H1 (cell line): Measurements from ENCODE around the gene ANXA6. TPM values are rescaled to one million over a fixed set of nuclear protein-coding genes. Genes with fewer than 3 reads are reported as not detected.

Source experiments
- CTCF ChIA-PET: fragments of 300-600 bp; sonication (Branson Sonifier 250); formaldehyde crosslinking; loops from one replicate; lab custom pipeline; 2021; ENCODE audit not compliant: partially characterized antibody; lab: Charles Lee
- POLR2A ChIA-PET: fragments of 300-600 bp; sonication (Branson Sonifier 250); formaldehyde crosslinking; loops from one replicate; lab custom pipeline; 2021; ENCODE audit warnings: inconsistent platforms; ENCODE audit not compliant: partially characterized antibody; lab: Charles Lee
- DNase-seq, 2 experiments: peaks; one replicate each; pipeline versions ENCODE4 v3.0.0 to v3.0.0-alpha.2; 2010 to 2022; ENCODE audit warnings: low spot score in 2 of 2, low read depth in 1 of 2, mixed read lengths in 1 of 2
- FAIRE-seq: peaks from 2 replicates; lab custom pipeline; 2011; peaks lifted over from hg19 to GRCh38; lab: Jason Lieb, UNC
- H2AFZ ChIP-seq: 2 replicates; pipeline ENCODE4 v1.8.1; 2012; ENCODE audit warnings: low read length, inconsistent platforms
- H2AK5ac ChIP-seq: 2 replicates; pipeline ENCODE4 v1.6.1; 2013; ENCODE audit warnings: low read depth, low read length
- H2BK120ac ChIP-seq: replicated peaks from 2 replicates; pipeline ENCODE3; 2013; ENCODE audit warnings: low read depth, low read length, inconsistent platforms
- H2BK12ac ChIP-seq: 2 replicates; pipeline ENCODE4 v1.6.1; 2013; ENCODE audit warnings: low read depth, low read length
- H2BK15ac ChIP-seq: 2 replicates; pipeline ENCODE4 v1.6.1; 2013; ENCODE audit warnings: low read length
- H2BK20ac ChIP-seq: 2 replicates; pipeline ENCODE4 v1.6.1; 2013; ENCODE audit warnings: low read length
- H2BK5ac ChIP-seq: 2 replicates; pipeline ENCODE4 v1.6.1; 2013; ENCODE audit warnings: low read depth, low read length
- H3K14ac ChIP-seq: 2 replicates; pipeline ENCODE4 v1.6.1; 2013; ENCODE audit warnings: inconsistent platforms; ENCODE audit not compliant: insufficient read length
- H3K18ac ChIP-seq: 2 replicates; pipeline ENCODE4 v1.6.1; 2013; ENCODE audit warnings: low read length; ENCODE audit errors: extremely low read depth
- H3K23ac ChIP-seq: 2 replicates; pipeline ENCODE4 v1.6.1; 2013; ENCODE audit warnings: inconsistent platforms; ENCODE audit not compliant: insufficient read length
- H3K23me2 ChIP-seq: 2 replicates; pipeline ENCODE4 v1.6.1; 2013; ENCODE audit warnings: low read depth, low read length
- H3K27ac ChIP-seq: 2 replicates; pipeline ENCODE4 v1.6.1; 2011; ENCODE audit warnings: low read depth, low read length, inconsistent platforms
- H3K27me3 ChIP-seq, 4 experiments: replicated peaks in 1 of 4; 1 replicate in 1 of 4; 2 replicates in 3 of 4; pipeline versions ENCODE4 v1.6.1 to v1.8.1; 2011 to 2013; ENCODE audit warnings: low read length in 3 of 4, mild to moderate bottlenecking in 3 of 4, inconsistent platforms in 2 of 4, mixed read lengths in 2 of 4, moderate library complexity in 1 of 4; ENCODE audit not compliant: control insufficient read depth in 3 of 4, insufficient read depth in 3 of 4; ENCODE audit errors: extremely low read depth in 1 of 4
- H3K36me3 ChIP-seq, 4 experiments: 2 replicates each; pipeline versions ENCODE4 v1.6.1 to v1.8.1; 2011 to 2013; ENCODE audit warnings: mild to moderate bottlenecking in 4 of 4, low read length in 3 of 4, moderate library complexity in 2 of 4, control low read depth in 1 of 4, inconsistent platforms in 1 of 4; ENCODE audit not compliant: insufficient read depth in 4 of 4, control insufficient read depth in 2 of 4
- H3K4ac ChIP-seq: replicated peaks from 2 replicates; pipeline ENCODE3; 2013; ENCODE audit warnings: low read length, low read depth, mixed read lengths, inconsistent platforms; ENCODE audit not compliant: insufficient read length
- H3K4me1 ChIP-seq, 4 experiments: replicated peaks in 1 of 4; 1 replicate in 1 of 4; 2 replicates in 3 of 4; pipeline versions ENCODE4 v1.6.1 to v1.8.1; 2011 to 2013; ENCODE audit warnings: low read length in 3 of 4, inconsistent platforms in 2 of 4, mixed read lengths in 1 of 4; ENCODE audit not compliant: insufficient read depth in 4 of 4, control insufficient read depth in 3 of 4
- H3K4me2 ChIP-seq, 2 experiments: 2 replicates each; pipeline versions ENCODE4 v1.6.1 to v1.8.1; 2011 to 2013; ENCODE audit warnings: low read depth in 2 of 2, low read length in 2 of 2, control low read depth in 1 of 2, inconsistent platforms in 1 of 2, mild to moderate bottlenecking in 1 of 2; ENCODE audit not compliant: insufficient read depth in 1 of 2
- H3K4me3 ChIP-seq, 4 experiments: fragments of 200-600, 300-600 bp in 1 of 4; sonication (generic), shearing (Covaris generic), sonication (Bioruptor Twin) in 1 of 4; 2 replicates each; pipeline versions ENCODE4 v1.5.1 to v1.8.1; 2011 to 2016; ENCODE audit warnings: low read length in 4 of 4, low read depth in 3 of 4, control low read depth in 2 of 4, inconsistent platforms in 2 of 4, mild to moderate bottlenecking in 2 of 4, mixed read lengths in 1 of 4, moderate library complexity in 1 of 4; ENCODE audit not compliant: insufficient read depth in 2 of 4; ENCODE audit errors: extremely low read depth in 1 of 4
- H3K56ac ChIP-seq: replicated peaks from 2 replicates; pipeline ENCODE3; 2013; ENCODE audit warnings: low read depth, mild to moderate bottlenecking, mixed read lengths, low read length, inconsistent platforms; ENCODE audit not compliant: insufficient read length
- H3K79me1 ChIP-seq: 2 replicates; pipeline ENCODE4 v1.6.1; 2013; ENCODE audit warnings: low read depth, low read length, control low read depth
- H3K79me2 ChIP-seq, 2 experiments: 2 replicates each; pipeline versions ENCODE4 v1.6.1 to v1.8.1; 2012 to 2013; ENCODE audit warnings: low read length in 2 of 2, mild to moderate bottlenecking in 2 of 2, inconsistent platforms in 1 of 2; ENCODE audit not compliant: insufficient read depth in 2 of 2, control insufficient read depth in 1 of 2
- H3K9ac ChIP-seq, 4 experiments: replicated peaks in 1 of 4; 1 replicate in 1 of 4; 2 replicates in 3 of 4; pipeline versions ENCODE4 v1.6.1 to v1.8.1; 2011 to 2013; ENCODE audit warnings: low read depth in 3 of 4, low read length in 3 of 4, control low read depth in 2 of 4, mild to moderate bottlenecking in 2 of 4, moderate library complexity in 2 of 4, inconsistent platforms in 1 of 4; ENCODE audit errors: extremely low read depth in 1 of 4
- H3K9me3 ChIP-seq, 2 experiments: 2 replicates each; pipeline versions ENCODE4 v1.6.1 to v1.8.1; 2012 to 2013; ENCODE audit warnings: mild to moderate bottlenecking in 2 of 2, moderate library complexity in 2 of 2, control low read depth in 1 of 2, inconsistent platforms in 1 of 2, low read depth in 1 of 2, low read length in 1 of 2, mixed read lengths in 1 of 2; ENCODE audit not compliant: insufficient read depth in 2 of 2
- H4K20me1 ChIP-seq, 2 experiments: replicated peaks in 1 of 2; 2 replicates each; pipeline versions ENCODE3 to v1.8.1; 2011 to 2013; ENCODE audit warnings: inconsistent platforms in 2 of 2, low read length in 2 of 2, mild to moderate bottlenecking in 1 of 2; ENCODE audit not compliant: insufficient read depth in 2 of 2, control insufficient read depth in 1 of 2
- H4K5ac ChIP-seq: 2 replicates; pipeline ENCODE4 v1.6.1; 2013; ENCODE audit warnings: low read length, low read depth, mixed read lengths, inconsistent platforms; ENCODE audit not compliant: insufficient read length
- H4K8ac ChIP-seq: 2 replicates; pipeline ENCODE4 v1.8.0; 2013; ENCODE audit warnings: mild to moderate bottlenecking, moderate library complexity, low read length, inconsistent platforms; ENCODE audit not compliant: insufficient read depth; ENCODE audit errors: extremely low read depth
- H4K91ac ChIP-seq: replicated peaks from 2 replicates; pipeline ENCODE3; 2013; ENCODE audit warnings: low read length, mixed read lengths, inconsistent platforms; ENCODE audit not compliant: insufficient read length
- CHD2 ChIP-seq: IDR thresholded peaks from 2 replicates; pipeline ENCODE4 v1.6.1; 2012; ENCODE audit warnings: low read length, improper control_type of control experiment
- RAD21 ChIP-seq, 2 experiments: IDR thresholded peaks in 1 of 2; conservative IDR thresholded peaks in 1 of 2; 2 replicates each; pipeline ENCODE4 v1.6.1; 2011; ENCODE audit warnings: low read depth in 2 of 2, low read length in 2 of 2, improper control_type of control experiment in 1 of 2, inconsistent platforms in 1 of 2, mild to moderate bottlenecking in 1 of 2, moderate library complexity in 1 of 2
- TBP ChIP-seq: IDR thresholded peaks from 2 replicates; pipeline ENCODE4 v1.6.1; 2011; ENCODE audit warnings: low read depth, low read length, improper control_type of control experiment
- WGBS, 2 experiments: shearing (Covaris generic) in 1 of 2; methylation state at CpG; one replicate each; pipeline versions ENCODE4 v1.1.6 to v1.1.7; 2013 to 2015; ENCODE audit warnings: low lambda C conversion rate in 2 of 2, mixed read lengths in 2 of 2, inconsistent platforms in 1 of 2, low coverage in 1 of 2, missing lambda C conversion rate in 1 of 2; ENCODE audit not compliant: insufficient replicate concordance in 2 of 2, insufficient coverage in 1 of 2, insufficient read length in 1 of 2; ENCODE audit errors: extremely low coverage in 1 of 2, missing lambda C conversion rate in 1 of 2; 5-methylcytosine and 5-hydroxymethylcytosine counted together
- polyA plus RNA-seq, 7 experiments: library from polyadenylated mRNA; depleted of rRNA in 3 of 7; stranded (reverse) in 5 of 7; unstranded in 2 of 7; fragments of >200 nt in 5 of 7; fragments of 200-250 nt in 2 of 7; gene quantifications; 1 replicate in 5 of 7; 2 replicates in 1 of 7; 4 replicates in 1 of 7; pipeline versions ENCODE4 v1.2.1 to v1.2.3, GENCODE V29; 2011 to 2013; ENCODE audit warnings: missing spikeins in 2 of 7, mixed read lengths in 2 of 7
- total RNA-seq: library from RNA; stranded (reverse); fragmentation: NEBNext Ultra II Directional; extraction: Animal tissue kit (Norgen Biotek cat#: 25700); gene quantifications from 2 replicates; pipeline ENCODE4 v1.2.1, GENCODE V29; 2021
- TF ChIP-seq, protein P1 (sequence below): IDR thresholded peaks from 2 replicates; pipeline ENCODE4 v1.6.1; 2011; ENCODE audit warnings: low read length, improper control_type of control experiment

Gene ANXA6
- total and polyA plus RNA-seq, 2 of the 8 experiments (the other 6 are each of a cell fraction or from before 2014, with no cell fraction given), result 61.3 to 78.6 TPM

DNA sequence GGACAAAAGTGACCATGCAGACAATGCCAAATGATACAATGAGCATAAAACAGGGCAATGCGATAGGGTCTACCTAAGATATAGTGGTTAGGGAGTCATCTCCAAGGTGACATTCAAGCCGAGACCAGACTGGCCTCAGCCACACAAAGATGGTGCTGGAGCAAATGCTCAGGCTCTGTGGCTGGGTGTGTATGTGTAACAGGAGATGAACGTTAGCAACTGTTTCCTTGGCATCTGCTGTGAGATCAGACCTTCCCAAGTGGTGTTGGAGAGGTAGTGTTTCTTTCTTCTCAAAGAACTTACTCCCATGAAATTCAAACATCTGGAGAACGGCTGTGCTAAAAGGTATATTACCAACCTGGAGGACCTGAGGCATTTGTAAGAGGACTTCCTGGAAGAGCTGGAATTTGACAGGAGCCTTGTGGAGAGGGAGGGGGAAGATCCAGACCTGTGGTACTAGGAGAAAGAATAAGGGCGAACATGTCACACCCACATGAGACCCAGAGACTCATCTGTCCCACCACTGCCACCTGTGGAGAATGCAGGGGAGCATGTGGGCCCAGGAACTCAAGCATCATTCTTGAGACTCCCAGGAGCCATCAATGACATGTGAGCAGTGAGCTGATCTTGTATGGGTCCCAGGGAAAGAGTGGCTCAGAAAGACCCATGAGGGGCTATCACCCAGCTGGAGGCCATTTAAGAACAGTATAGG is 21.4 kb upstream of the ANXA6 start:
- H3K4me2 ChIP-seq, result no peak overlapping the region
- H4K8ac ChIP-seq, result no peak overlapping the region
- peaks cover 0 to 10% (median 0%) of the 10 kb centered on the region in 4 experiments; a peak in 1 of 7 replicates for H3K4me1 ChIP-seq
- no peak overlapping the region for H2BK5ac ChIP-seq
- no peak overlapping the region for H3K18ac ChIP-seq
- no peaks in the 10 kb centered on the region for H3K27me3 ChIP-seq
- H3K4ac ChIP-seq, result no peak overlapping the region
- H4K91ac ChIP-seq, result no peak overlapping the region
- H2BK15ac ChIP-seq, result no peak overlapping the region
- no peaks in the 10 kb centered on the region for H3K79me1 ChIP-seq
- no peak overlapping the region for H2AK5ac ChIP-seq
- H2AFZ ChIP-seq, result no peak overlapping the region
- FAIRE-seq (no peak), DNase-seq (no peak)
- no peak overlapping the region for H3K9ac ChIP-seq
- H3K79me2 ChIP-seq, result no peaks in the 10 kb centered on the region
- no peak for TF ChIP-seq CHD2
- TF ChIP-seq, protein P1, sequence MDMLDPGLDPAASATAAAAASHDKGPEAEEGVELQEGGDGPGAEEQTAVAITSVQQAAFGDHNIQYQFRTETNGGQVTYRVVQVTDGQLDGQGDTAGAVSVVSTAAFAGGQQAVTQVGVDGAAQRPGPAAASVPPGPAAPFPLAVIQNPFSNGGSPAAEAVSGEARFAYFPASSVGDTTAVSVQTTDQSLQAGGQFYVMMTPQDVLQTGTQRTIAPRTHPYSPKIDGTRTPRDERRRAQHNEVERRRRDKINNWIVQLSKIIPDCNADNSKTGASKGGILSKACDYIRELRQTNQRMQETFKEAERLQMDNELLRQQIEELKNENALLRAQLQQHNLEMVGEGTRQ, result no peak
- no peak for TF ChIP-seq RAD21 (IDR thresholded peaks at IDR 0.05 in 1 of 2, conservative IDR thresholded peaks at IDR 0.05 in 1 of 2; ENCODE audit: low read depth in 2 of 2, low read length in 2 of 2)
- no peak for TF ChIP-seq TBP
- no peak overlapping the region for H3K14ac ChIP-seq
- H3K9me3 ChIP-seq, result no peaks in the 10 kb centered on the region
- no peaks in the 10 kb centered on the region for H3K23me2 ChIP-seq
- no peak overlapping the region for H2BK120ac ChIP-seq
- H2BK12ac ChIP-seq, result no peak overlapping the region
- H3K27ac ChIP-seq, result no peak overlapping the region
- no peaks in the 10 kb centered on the region; a peak in 1 of 8 replicates for H3K36me3 ChIP-seq
- H3K4me3 ChIP-seq, result no peak overlapping the region
- H4K20me1 ChIP-seq, result no peaks in the 10 kb centered on the region
- no peak overlapping the region for H4K5ac ChIP-seq
- CTCF ChIA-PET, result interaction anchor here (0.6 to 1.7 kb wide), 4 partner anchors 11 to 74 kb away, joined by 3 to 7 read pairs (median 4); no protein-coding TSS in a partner anchor
- H3K23ac ChIP-seq, result no peak overlapping the region
- no peak overlapping the region for H2BK20ac ChIP-seq
- H3K56ac ChIP-seq, result no peak overlapping the region
- POLR2A ChIA-PET, result no interaction called here
- WGBS, 2 experiments, result 85% methylated on average over 5 of the region's 5 CpGs; no CpG with 5 or more reads in 1 of the 2 experiments
